WTC11 (cell line): ENCODE results near the gene CDPF1. TPM values are rescaled to one million over a fixed set of nuclear protein-coding genes. Genes with fewer than 3 reads are reported as not detected.

Experiments used
- ATAC-seq: fragments of 200-7000 bp; cut with Tn5 transposase; 2 replicates; pipeline ENCODE4 v1.10.0; 2021; ENCODE audit warnings: mild to moderate bottlenecking, moderate library complexity
- CTCF ChIA-PET: fragments of 300-600 bp; sonication (Branson Sonifier 250); formaldehyde crosslinking; loops from one replicate; lab custom pipeline; 2021; ENCODE audit warnings: antibody characterized with exemption; lab: Charles Lee
- POLR2A ChIA-PET: fragments of 350-600 bp; sonication (Branson Sonifier 250); formaldehyde crosslinking; loops from one replicate; lab custom pipeline; 2021; ENCODE audit warnings: antibody characterized with exemption; lab: Charles Lee
- DNase-seq: peaks from one replicate; pipeline ENCODE4 v3.0.0; 2021; ENCODE audit warnings: low spot score
- H3K27ac Mint-ChIP-seq: 2 replicates; pipeline ENCODE4 v1.8.0; 2021; ENCODE audit warnings: mixed read lengths
- H3K27me3 Mint-ChIP-seq: 2 replicates; pipeline ENCODE4 v1.8.0; 2021; ENCODE audit warnings: low read depth, mild to moderate bottlenecking, moderate library complexity, mixed read lengths
- H3K36me3 Mint-ChIP-seq: 2 replicates; pipeline ENCODE4 v1.8.0; 2021; ENCODE audit warnings: mixed read lengths
- H3K4me1 Mint-ChIP-seq: 2 replicates; pipeline ENCODE4 v1.8.0; 2022; ENCODE audit warnings: mixed read lengths
- H3K4me3 Mint-ChIP-seq: 2 replicates; pipeline ENCODE4 v1.8.0; 2021; ENCODE audit warnings: mild to moderate bottlenecking, moderate library complexity, mixed read lengths
- H3K9me3 Mint-ChIP-seq: 2 replicates; pipeline ENCODE4 v1.8.0; 2021; ENCODE audit warnings: mixed read lengths
- ATF1 ChIP-seq: sonication (generic); formaldehyde crosslinking; IDR thresholded peaks from 2 replicates; pipeline ENCODE4 v1.8.1; 2023; ENCODE audit warnings: mild to moderate bottlenecking, moderate library complexity, missing genetic modification reagents
- EMX1 ChIP-seq: fragments of 250-450 bp; sonication (Bioruptor Pico); IDR thresholded peaks from 2 replicates; pipeline ENCODE4 v1.8.0; 2021; ENCODE audit warnings: mild to moderate bottlenecking
- FOXP1 ChIP-seq: sonication (generic); formaldehyde crosslinking; IDR thresholded peaks from 2 replicates; pipeline ENCODE4 v1.8.0; 2022; ENCODE audit warnings: missing genetic modification reagents, mild to moderate bottlenecking, moderate library complexity, borderline replicate concordance
- GABPB1 ChIP-seq: sonication (generic); formaldehyde crosslinking; IDR thresholded peaks from 2 replicates; pipeline ENCODE4 v1.8.1; 2023; ENCODE audit warnings: mild to moderate bottlenecking, missing genetic modification reagents
- NR2C2 ChIP-seq: sonication (generic); formaldehyde crosslinking; IDR thresholded peaks from 2 replicates; pipeline ENCODE4 v1.8.0; 2022; ENCODE audit warnings: mild to moderate bottlenecking, missing genetic modification reagents
- SP1 ChIP-seq: sonication (generic); formaldehyde crosslinking; conservative IDR thresholded peaks from 2 replicates; pipeline ENCODE4 v1.8.1; 2022; ENCODE audit warnings: missing genetic modification reagents
- TCF7 ChIP-seq: sonication (generic); formaldehyde crosslinking; IDR thresholded peaks from 2 replicates; pipeline ENCODE4 v1.8.0; 2022; ENCODE audit warnings: mild to moderate bottlenecking, low read depth, missing genetic modification reagents, moderate library complexity
- ZNF121 ChIP-seq: sonication (generic); formaldehyde crosslinking; IDR thresholded peaks from 2 replicates; pipeline ENCODE4 v1.8.0; 2023; ENCODE audit warnings: missing genetic modification reagents
- ZNF219 ChIP-seq: sonication (generic); formaldehyde crosslinking; IDR thresholded peaks from 2 replicates; pipeline ENCODE4 v1.8.0; 2023; ENCODE audit warnings: missing genetic modification reagents, mild to moderate bottlenecking, borderline replicate concordance
- ZNF263 ChIP-seq: sonication (generic); formaldehyde crosslinking; IDR thresholded peaks from 2 replicates; pipeline ENCODE4 v1.8.1; 2022; ENCODE audit warnings: low read depth, mild to moderate bottlenecking, moderate library complexity, missing genetic modification reagents
- ZNF416 ChIP-seq: fragments of 250-450 bp; sonication (Bioruptor Pico); IDR thresholded peaks from 2 replicates; pipeline ENCODE4 v1.9.0; 2021; ENCODE audit warnings: mild to moderate bottlenecking, inconsistent platforms
- total RNA-seq: library from RNA; stranded (reverse); gene quantifications from 3 replicates; pipeline ENCODE4 v1.2.3, GENCODE V29; 2021
- TF ChIP-seq, protein P1 (sequence below): fragments of 250-450 bp; sonication (Bioruptor Pico); IDR thresholded peaks from 2 replicates; pipeline ENCODE4 v1.8.0; 2021; ENCODE audit warnings: mild to moderate bottlenecking
- TF ChIP-seq, protein P2 (sequence below): sonication (generic); formaldehyde crosslinking; IDR thresholded peaks from 2 replicates; pipeline ENCODE4 v1.8.0; 2023; ENCODE audit warnings: missing genetic modification reagents
- TF ChIP-seq, protein P3 (sequence below): sonication (generic); formaldehyde crosslinking; IDR thresholded peaks from 2 replicates; pipeline ENCODE4 v1.8.1; 2023; ENCODE audit warnings: mild to moderate bottlenecking, missing genetic modification reagents, moderate library complexity
- TF ChIP-seq, protein P4 (sequence below): sonication (generic); formaldehyde crosslinking; IDR thresholded peaks from 2 replicates; pipeline ENCODE4 v1.8.0; 2022; ENCODE audit warnings: mild to moderate bottlenecking, missing genetic modification reagents
- TF ChIP-seq, protein P5 (sequence below): sonication (generic); formaldehyde crosslinking; IDR thresholded peaks from 2 replicates; pipeline ENCODE4 v1.8.0; 2022; ENCODE audit warnings: mild to moderate bottlenecking, missing genetic modification reagents
- TF ChIP-seq, protein P6 (sequence below): fragments of 250-450 bp; sonication (Bioruptor Pico); IDR thresholded peaks from 2 replicates; pipeline ENCODE4 v2.1.2; 2022; ENCODE audit warnings: mild to moderate bottlenecking, moderate library complexity
- TF ChIP-seq, protein P7 (sequence below): sonication (generic); formaldehyde crosslinking; IDR thresholded peaks from 2 replicates; pipeline ENCODE4 v1.8.1; 2022; ENCODE audit warnings: mild to moderate bottlenecking, moderate library complexity, missing genetic modification reagents

CDPF1 gene
- total RNA-seq, 1 experiment from 2014 or later, result 11.5 TPM

DNA sequence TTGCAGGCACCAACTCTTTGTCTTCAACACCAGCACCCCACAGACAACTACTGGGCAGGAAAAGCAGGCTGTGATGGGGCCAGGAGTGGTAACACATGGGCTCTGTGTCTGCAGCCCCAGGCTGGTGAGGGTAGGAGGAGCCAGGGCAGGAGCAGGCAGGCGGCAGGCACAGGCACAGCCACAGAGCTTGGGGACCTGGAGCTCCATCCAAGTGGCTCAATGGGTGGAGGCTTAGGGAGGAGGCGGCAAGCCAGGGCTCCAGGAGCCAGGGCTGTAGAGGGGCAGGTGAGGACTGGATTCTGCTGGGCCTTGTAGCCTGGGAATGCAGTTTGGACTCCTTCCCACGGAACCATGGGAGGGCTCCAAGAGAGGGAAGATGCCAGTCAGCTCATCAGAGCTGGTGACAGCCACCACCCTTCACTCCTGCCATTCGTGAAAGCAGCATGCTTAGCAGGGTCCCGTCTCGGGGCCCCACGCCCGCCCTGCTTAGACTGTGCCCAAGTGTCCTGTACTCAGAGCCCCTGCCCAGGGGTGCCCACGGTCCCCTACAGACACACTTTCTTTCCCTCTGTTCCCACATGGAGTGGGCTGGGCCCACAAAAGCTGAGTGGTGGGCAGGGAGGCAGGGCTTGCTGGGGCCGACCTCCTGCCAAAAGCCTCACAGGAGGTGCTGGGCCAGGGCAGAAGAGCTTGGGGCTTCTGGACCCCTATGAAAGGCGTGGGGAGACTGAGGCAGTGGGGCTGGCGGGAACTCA lies 30.1 kb upstream of the CDPF1 start:
- POLR2A ChIA-PET, result no interaction called here
- peaks cover 7% of the 10 kb centered on the region for H3K9me3 Mint-ChIP-seq
- H3K4me3 Mint-ChIP-seq, result no peak overlapping the region
- TF ChIP-seq GABPB1 (CRISPR knock-in tag), result no peak
- TF ChIP-seq, protein P1, sequence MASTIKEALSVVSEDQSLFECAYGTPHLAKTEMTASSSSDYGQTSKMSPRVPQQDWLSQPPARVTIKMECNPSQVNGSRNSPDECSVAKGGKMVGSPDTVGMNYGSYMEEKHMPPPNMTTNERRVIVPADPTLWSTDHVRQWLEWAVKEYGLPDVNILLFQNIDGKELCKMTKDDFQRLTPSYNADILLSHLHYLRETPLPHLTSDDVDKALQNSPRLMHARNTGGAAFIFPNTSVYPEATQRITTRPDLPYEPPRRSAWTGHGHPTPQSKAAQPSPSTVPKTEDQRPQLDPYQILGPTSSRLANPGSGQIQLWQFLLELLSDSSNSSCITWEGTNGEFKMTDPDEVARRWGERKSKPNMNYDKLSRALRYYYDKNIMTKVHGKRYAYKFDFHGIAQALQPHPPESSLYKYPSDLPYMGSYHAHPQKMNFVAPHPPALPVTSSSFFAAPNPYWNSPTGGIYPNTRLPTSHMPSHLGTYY (CRISPR knock-in tag), result no peak
- TF ChIP-seq ZNF219, result no peak
- TF ChIP-seq, protein P2, sequence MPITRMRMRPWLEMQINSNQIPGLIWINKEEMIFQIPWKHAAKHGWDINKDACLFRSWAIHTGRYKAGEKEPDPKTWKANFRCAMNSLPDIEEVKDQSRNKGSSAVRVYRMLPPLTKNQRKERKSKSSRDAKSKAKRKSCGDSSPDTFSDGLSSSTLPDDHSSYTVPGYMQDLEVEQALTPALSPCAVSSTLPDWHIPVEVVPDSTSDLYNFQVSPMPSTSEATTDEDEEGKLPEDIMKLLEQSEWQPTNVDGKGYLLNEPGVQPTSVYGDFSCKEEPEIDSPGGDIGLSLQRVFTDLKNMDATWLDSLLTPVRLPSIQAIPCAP, result no peak
- TF ChIP-seq, protein P3, sequence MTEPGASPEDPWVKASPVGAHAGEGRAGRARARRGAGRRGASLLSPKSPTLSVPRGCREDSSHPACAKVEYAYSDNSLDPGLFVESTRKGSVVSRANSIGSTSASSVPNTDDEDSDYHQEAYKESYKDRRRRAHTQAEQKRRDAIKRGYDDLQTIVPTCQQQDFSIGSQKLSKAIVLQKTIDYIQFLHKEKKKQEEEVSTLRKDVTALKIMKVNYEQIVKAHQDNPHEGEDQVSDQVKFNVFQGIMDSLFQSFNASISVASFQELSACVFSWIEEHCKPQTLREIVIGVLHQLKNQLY (CRISPR knock-in tag), result no peak
- no peak for TF ChIP-seq ZNF121 (CRISPR knock-in tag)
- no peak for TF ChIP-seq ZNF263
- TF ChIP-seq, protein P4, sequence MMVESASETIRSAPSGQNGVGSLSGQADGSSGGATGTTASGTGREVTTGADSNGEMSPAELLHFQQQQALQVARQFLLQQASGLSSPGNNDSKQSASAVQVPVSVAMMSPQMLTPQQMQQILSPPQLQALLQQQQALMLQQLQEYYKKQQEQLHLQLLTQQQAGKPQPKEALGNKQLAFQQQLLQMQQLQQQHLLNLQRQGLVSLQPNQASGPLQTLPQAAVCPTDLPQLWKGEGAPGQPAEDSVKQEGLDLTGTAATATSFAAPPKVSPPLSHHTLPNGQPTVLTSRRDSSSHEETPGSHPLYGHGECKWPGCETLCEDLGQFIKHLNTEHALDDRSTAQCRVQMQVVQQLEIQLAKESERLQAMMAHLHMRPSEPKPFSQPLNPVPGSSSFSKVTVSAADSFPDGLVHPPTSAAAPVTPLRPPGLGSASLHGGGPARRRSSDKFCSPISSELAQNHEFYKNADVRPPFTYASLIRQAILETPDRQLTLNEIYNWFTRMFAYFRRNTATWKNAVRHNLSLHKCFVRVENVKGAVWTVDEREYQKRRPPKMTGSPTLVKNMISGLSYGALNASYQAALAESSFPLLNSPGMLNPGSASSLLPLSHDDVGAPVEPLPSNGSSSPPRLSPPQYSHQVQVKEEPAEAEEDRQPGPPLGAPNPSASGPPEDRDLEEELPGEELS (CRISPR knock-in tag), result no peak
- TF ChIP-seq FOXP1, result no peak
- TF ChIP-seq, protein P5, sequence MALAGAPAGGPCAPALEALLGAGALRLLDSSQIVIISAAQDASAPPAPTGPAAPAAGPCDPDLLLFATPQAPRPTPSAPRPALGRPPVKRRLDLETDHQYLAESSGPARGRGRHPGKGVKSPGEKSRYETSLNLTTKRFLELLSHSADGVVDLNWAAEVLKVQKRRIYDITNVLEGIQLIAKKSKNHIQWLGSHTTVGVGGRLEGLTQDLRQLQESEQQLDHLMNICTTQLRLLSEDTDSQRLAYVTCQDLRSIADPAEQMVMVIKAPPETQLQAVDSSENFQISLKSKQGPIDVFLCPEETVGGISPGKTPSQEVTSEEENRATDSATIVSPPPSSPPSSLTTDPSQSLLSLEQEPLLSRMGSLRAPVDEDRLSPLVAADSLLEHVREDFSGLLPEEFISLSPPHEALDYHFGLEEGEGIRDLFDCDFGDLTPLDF, result no peak
- TF ChIP-seq ATF1, result no peak
- TF ChIP-seq SP1, result no peak
- TF ChIP-seq NR2C2 (CRISPR knock-in tag), result no peak
- no peak for TF ChIP-seq EMX1 (CRISPR knock-in tag)
- TF ChIP-seq ZNF416 (CRISPR knock-in tag), result no peak
- no peak for TF ChIP-seq TCF7 (CRISPR knock-in tag)
- H3K4me1 Mint-ChIP-seq, result no peaks in the 10 kb centered on the region
- H3K27me3 Mint-ChIP-seq, result no peaks in the 10 kb centered on the region
- CTCF ChIA-PET, result interaction anchor here (1.1 kb wide), 1 partner anchor 13 kb away, joined by 5 read pairs; the partner anchor contains the start of gene TTC38
- peaks cover 31% of the 10 kb centered on the region for H3K36me3 Mint-ChIP-seq
- H3K27ac Mint-ChIP-seq, result no peak overlapping the region
- DNase-seq (no peak), ATAC-seq (no peak)

DNA sequence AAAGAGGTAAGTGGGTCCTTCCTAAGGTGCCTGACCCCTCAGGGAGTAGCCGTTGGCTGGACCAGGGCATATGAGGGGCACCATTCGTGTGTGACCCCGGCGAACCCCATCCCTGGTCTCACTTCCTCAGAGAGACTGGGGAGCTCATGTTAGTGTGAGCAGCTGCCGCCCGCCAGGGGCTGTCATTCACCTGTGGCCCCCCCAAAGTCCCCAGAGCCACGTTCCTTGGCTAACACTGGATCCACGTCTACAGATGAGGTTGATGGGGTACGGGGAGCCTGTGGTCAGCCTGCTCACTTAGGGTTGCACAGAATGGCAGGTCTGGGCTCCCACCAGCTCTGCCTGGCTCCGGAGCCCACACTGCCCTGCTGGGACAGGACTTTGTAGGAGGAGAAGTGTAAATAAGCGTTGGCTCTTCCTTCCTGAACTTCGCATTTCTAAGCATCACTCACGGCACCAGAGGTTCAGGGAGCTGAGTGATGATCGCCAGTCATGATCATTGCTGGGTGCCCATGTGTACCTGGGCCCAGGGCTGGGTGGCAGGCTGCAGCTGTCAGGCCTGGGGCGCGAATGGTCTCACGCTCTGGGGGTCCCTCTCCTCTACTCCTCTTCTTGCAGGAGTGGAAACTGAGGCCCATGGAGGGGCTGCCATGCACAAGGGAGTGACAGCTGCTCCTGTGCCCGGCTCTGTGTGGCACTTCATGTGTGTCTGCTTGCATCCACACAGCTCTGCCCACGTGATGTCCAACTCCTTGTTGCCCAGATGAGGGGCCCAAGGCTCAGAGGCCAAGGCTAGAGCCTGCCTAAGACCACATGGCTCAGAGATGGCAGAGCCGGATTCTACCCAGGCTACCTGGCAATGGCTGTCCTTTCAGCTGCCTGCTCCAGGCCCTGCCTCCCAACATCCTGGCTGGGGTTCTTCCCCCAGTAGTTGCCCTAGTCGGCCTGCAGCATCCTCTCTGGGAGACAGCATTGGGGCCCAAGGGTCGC lies 28.9 kb upstream of the CDPF1 start:
- ATAC-seq (no peak), DNase-seq (no peak)
- CTCF ChIA-PET, result no interaction called here
- H3K36me3 Mint-ChIP-seq, result peaks cover 32% of the 10 kb centered on the region
- POLR2A ChIA-PET, result no interaction called here
- no peak overlapping the region for H3K4me3 Mint-ChIP-seq
- H3K4me1 Mint-ChIP-seq, result no peaks in the 10 kb centered on the region
- no peak overlapping the region for H3K27ac Mint-ChIP-seq
- TF ChIP-seq, protein P5, result no peak
- TF ChIP-seq, protein P6, sequence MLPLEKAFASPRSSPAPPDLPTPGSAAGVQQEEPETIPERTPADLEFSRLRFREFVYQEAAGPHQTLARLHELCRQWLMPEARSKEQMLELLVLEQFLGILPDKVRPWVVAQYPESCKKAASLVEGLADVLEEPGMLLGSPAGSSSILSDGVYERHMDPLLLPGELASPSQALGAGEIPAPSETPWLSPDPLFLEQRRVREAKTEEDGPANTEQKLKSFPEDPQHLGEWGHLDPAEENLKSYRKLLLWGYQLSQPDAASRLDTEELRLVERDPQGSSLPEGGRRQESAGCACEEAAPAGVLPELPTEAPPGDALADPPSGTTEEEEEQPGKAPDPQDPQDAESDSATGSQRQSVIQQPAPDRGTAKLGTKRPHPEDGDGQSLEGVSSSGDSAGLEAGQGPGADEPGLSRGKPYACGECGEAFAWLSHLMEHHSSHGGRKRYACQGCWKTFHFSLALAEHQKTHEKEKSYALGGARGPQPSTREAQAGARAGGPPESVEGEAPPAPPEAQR (CRISPR knock-in tag), result no peak
- TF ChIP-seq, protein P7, sequence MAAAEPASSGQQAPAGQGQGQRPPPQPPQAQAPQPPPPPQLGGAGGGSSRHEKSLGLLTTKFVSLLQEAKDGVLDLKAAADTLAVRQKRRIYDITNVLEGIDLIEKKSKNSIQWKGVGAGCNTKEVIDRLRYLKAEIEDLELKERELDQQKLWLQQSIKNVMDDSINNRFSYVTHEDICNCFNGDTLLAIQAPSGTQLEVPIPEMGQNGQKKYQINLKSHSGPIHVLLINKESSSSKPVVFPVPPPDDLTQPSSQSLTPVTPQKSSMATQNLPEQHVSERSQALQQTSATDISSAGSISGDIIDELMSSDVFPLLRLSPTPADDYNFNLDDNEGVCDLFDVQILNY (CRISPR knock-in tag), result no peak
- H3K9me3 Mint-ChIP-seq, result peaks cover 7% of the 10 kb centered on the region
- H3K27me3 Mint-ChIP-seq, result no peaks in the 10 kb centered on the region
